K562 (cell line): ENCODE results near the gene ARAP1. TPM values are rescaled to one million over a fixed set of nuclear protein-coding genes. Genes with fewer than 3 reads are reported as not detected.

Experiments used
- ADNP ChIP-seq: fragments of 200-800 bp; sonication (Bioruptor generic); IDR thresholded peaks from 2 replicates; pipeline ENCODE4 v1.6.1; 2016; ENCODE audit warnings: missing genetic modification characterization, missing compliant biosample characterization
- ARHGAP35 ChIP-seq: fragments of 450-650 bp; IDR thresholded peaks from 2 replicates; pipeline ENCODE4 v1.6.1; 2018; ENCODE audit not compliant: partially characterized antibody
- BCOR ChIP-seq: fragments of 450-650 bp; IDR thresholded peaks from 2 replicates; pipeline ENCODE4 v1.6.1; 2016
- BRD9 ChIP-seq: fragments of 450-650 bp; IDR thresholded peaks from 2 replicates; pipeline ENCODE4 v1.6.1; 2018; ENCODE audit warnings: low read depth; ENCODE audit not compliant: partially characterized antibody
- BRF1 ChIP-seq: IDR thresholded peaks from 3 replicates; pipeline ENCODE4 v1.6.1; 2011; ENCODE audit warnings: borderline replicate concordance, mild to moderate bottlenecking; ENCODE audit not compliant: insufficient read length; ENCODE audit errors: extremely low read depth
- CBFA2T3 ChIP-seq: fragments of 450-650 bp; IDR thresholded peaks from 2 replicates; pipeline ENCODE4 v1.6.1; 2017
- CC2D1A ChIP-seq: fragments of 450-650 bp; IDR thresholded peaks from 2 replicates; pipeline ENCODE4 v1.6.1; 2017; ENCODE audit warnings: mild to moderate bottlenecking
- HDAC2 ChIP-seq: fragments of 450-650 bp; IDR thresholded peaks from 2 replicates; pipeline ENCODE4 v1.6.1; 2016; ENCODE audit warnings: mild to moderate bottlenecking
- KAT7 ChIP-seq: sonication (generic); formaldehyde crosslinking; IDR thresholded peaks from 2 replicates; pipeline ENCODE4 v1.8.0; 2022; ENCODE audit warnings: missing genetic modification reagents, mild to moderate bottlenecking, borderline replicate concordance
- KDM1A ChIP-seq, 2 experiments: fragments of 450-650 bp; IDR thresholded peaks; 2 replicates each; pipeline ENCODE4 v1.6.1; 2016; ENCODE audit warnings: mild to moderate bottlenecking in 2 of 2
- NCOA4 ChIP-seq: fragments of 450-650 bp; IDR thresholded peaks from 2 replicates; pipeline ENCODE4 v1.6.1; 2018; ENCODE audit warnings: mild to moderate bottlenecking; ENCODE audit not compliant: partially characterized antibody
- PRMT5 ChIP-seq: sonication (generic); formaldehyde crosslinking; IDR thresholded peaks from 2 replicates; pipeline ENCODE4 v1.5.0; 2020; ENCODE audit warnings: missing genetic modification reagents
- RBM17 ChIP-seq: fragments of 200-400 bp; formaldehyde crosslinking; IDR thresholded peaks from 2 replicates; pipeline ENCODE4 v1.6.1; 2017; ENCODE audit warnings: low read depth, mild to moderate bottlenecking, low read length, borderline replicate concordance
- RBM25 ChIP-seq: fragments of 200-400 bp; formaldehyde crosslinking; IDR thresholded peaks from 2 replicates; pipeline ENCODE4 v1.6.1; 2018; ENCODE audit warnings: low read length, low read depth, moderate library complexity; ENCODE audit not compliant: severe bottlenecking
- SETDB1 ChIP-seq: IDR thresholded peaks from one replicate; pipeline ENCODE4 v1.6.1; 2012; ENCODE audit warnings: low read length, control low read depth, inconsistent platforms
- SMAD1 ChIP-seq: fragments of 150-350 bp; IDR thresholded peaks from 2 replicates; pipeline ENCODE4 v1.6.1; 2014; ENCODE audit warnings: low read length, low read depth; ENCODE audit not compliant: partially characterized antibody
- SMARCA5 ChIP-seq: fragments of 450-650 bp; IDR thresholded peaks from 2 replicates; pipeline ENCODE4 v1.6.1; 2016
- SMARCB1 ChIP-seq: IDR thresholded peaks from 2 replicates; pipeline ENCODE4 v1.6.1; 2011; ENCODE audit warnings: improper control_type of control experiment, low read depth; ENCODE audit not compliant: insufficient read length
- YBX1 ChIP-seq: fragments of 450-650 bp; IDR thresholded peaks from 2 replicates; pipeline ENCODE4 v1.7.1; 2016; ENCODE audit warnings: mild to moderate bottlenecking
- ZNF217 ChIP-seq: sonication (generic); formaldehyde crosslinking; IDR thresholded peaks from 2 replicates; pipeline ENCODE4 v1.8.0; 2022; ENCODE audit warnings: mild to moderate bottlenecking, missing genetic modification reagents
- ZNF354B ChIP-seq: fragments of 250-450 bp; sonication (Bioruptor Pico); IDR thresholded peaks from 2 replicates; pipeline ENCODE4 v1.4.0; 2020
- ZNF436 ChIP-seq: fragments of 250-450, 450-650 bp; sonication (Bioruptor Pico); formaldehyde crosslinking; IDR thresholded peaks from 2 replicates; pipeline ENCODE4 v1.7.0; 2020; ENCODE audit warnings: mild to moderate bottlenecking
- ZNF584 ChIP-seq: fragments of 200-800 bp; sonication (Bioruptor generic); IDR thresholded peaks from 2 replicates; pipeline ENCODE4 v1.6.1; 2016; ENCODE audit warnings: low read depth, mild to moderate bottlenecking, missing genetic modification characterization, missing compliant biosample characterization
- polyA plus RNA-seq, 8 experiments: library from polyadenylated mRNA; depleted of rRNA in 4 of 8; stranded (reverse) in 5 of 8; unstranded in 3 of 8; fragments of >200 nt; fragmentation: Nextera tagmentation in 2 of 8; fragmentation: Illumina TruSeq in 1 of 8; extraction: Ambion mirVana in 2 of 8; extraction: Trizol in 1 of 8; gene quantifications; 2 replicates each; pipeline versions ENCODE4 v1.2.1 to v1.2.3, GENCODE V29; 2011 to 2014; ENCODE audit warnings: inconsistent platforms in 1 of 8, missing spikeins in 1 of 8
- total RNA-seq, 7 experiments: library from RNA; depleted of rRNA in 6 of 7; stranded (reverse); fragments of >200 nt in 6 of 7; fragmentation: Illumina TruSeq in 2 of 7; extraction: Trizol in 2 of 7; gene quantifications; 2 replicates each; pipeline versions ENCODE4 v1.2.1 to v1.2.3, GENCODE V29; 2011 to 2021; ENCODE audit warnings: low replicate concordance in 1 of 7
- TF ChIP-seq, protein P1 (sequence below): fragments of 200-800 bp; sonication (Bioruptor generic); IDR thresholded peaks from 2 replicates; pipeline ENCODE4 v1.6.1; 2017; ENCODE audit warnings: missing genetic modification characterization, missing compliant biosample characterization
- TF ChIP-seq, protein P2 (sequence below): fragments of 450-650 bp; IDR thresholded peaks from 2 replicates; pipeline ENCODE4 v1.6.1; 2016

ARAP1 gene
- total and polyA plus RNA-seq, 9 of the 15 experiments (the other 6 are each of a cell fraction or from before 2014, with no cell fraction given): 0.23 to 67.0 (median 24.6) TPM

DNA sequence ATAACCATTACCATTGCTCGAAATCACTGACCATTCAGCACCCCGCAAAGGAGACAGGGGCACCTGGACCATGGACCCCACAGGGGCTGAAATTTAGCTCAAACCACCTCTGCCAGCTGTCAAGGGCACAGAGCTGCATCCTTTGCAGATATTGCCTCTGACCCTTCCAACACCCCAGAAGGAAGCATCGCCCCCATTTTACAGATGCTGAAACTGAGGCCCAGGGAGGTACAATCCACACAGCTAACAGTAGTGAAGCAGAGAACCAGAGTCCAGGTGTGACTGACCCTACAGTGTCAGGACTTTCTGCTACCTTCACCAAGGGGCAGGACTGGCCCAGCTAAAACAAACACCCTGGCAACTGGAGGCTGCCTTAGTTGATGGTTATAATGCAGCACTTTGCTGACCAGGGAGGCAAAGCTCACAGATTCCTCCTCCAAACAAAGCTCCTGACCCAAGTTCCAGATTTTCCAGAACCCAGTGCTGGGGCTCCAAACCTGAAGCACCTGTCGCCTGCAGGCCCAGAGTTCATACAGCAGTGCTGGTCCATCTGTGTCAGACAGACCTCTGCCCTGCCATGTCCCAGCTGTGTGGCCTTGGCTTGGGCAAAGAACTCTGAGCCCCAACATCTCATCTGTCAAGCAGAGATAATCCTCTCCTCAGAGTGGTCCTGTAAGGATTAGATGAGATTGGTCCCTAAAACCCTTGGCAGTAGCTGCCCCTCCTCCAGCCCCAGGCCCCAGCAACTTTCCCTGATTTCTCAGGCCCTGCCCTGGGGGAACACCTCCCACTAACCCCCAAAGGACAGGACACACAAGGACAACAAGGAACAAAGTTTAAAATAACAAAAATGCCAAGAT lies 15.2 kb upstream of the ARAP1 start (continued):
- TF ChIP-seq SMARCA5: peak; percentile 75; the same call in 1 of the 2 replicates
- peak; percentile 88 for TF ChIP-seq BCOR
- TF ChIP-seq CC2D1A: no peak
- TF ChIP-seq, protein P1, sequence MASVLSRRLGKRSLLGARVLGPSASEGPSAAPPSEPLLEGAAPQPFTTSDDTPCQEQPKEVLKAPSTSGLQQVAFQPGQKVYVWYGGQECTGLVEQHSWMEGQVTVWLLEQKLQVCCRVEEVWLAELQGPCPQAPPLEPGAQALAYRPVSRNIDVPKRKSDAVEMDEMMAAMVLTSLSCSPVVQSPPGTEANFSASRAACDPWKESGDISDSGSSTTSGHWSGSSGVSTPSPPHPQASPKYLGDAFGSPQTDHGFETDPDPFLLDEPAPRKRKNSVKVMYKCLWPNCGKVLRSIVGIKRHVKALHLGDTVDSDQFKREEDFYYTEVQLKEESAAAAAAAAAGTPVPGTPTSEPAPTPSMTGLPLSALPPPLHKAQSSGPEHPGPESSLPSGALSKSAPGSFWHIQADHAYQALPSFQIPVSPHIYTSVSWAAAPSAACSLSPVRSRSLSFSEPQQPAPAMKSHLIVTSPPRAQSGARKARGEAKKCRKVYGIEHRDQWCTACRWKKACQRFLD (CRISPR knock-in tag): no peak
- no peak for TF ChIP-seq ZNF217 (CRISPR knock-in tag)
- TF ChIP-seq BRD9: no peak
- TF ChIP-seq RBM25: peak; percentile 92
- TF ChIP-seq ZNF354B: no peak
- TF ChIP-seq, protein P2, sequence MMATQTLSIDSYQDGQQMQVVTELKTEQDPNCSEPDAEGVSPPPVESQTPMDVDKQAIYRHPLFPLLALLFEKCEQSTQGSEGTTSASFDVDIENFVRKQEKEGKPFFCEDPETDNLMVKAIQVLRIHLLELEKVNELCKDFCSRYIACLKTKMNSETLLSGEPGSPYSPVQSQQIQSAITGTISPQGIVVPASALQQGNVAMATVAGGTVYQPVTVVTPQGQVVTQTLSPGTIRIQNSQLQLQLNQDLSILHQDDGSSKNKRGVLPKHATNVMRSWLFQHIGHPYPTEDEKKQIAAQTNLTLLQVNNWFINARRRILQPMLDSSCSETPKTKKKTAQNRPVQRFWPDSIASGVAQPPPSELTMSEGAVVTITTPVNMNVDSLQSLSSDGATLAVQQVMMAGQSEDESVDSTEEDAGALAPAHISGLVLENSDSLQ: no peak
- no peak for TF ChIP-seq ARHGAP35
- peak; percentile 63; the same call in 1 of the 2 replicates for TF ChIP-seq HDAC2
- no peak for TF ChIP-seq PRMT5 (CRISPR knock-in tag)
- no peak for TF ChIP-seq KAT7 (CRISPR knock-in tag)
- no peak for TF ChIP-seq SETDB1
- no peak for TF ChIP-seq NCOA4
- TF ChIP-seq SMAD1: no peak
- peak; percentile 19; the same call in 1 of the 2 replicates for TF ChIP-seq CBFA2T3
- TF ChIP-seq SMARCB1: no peak
- no peak for TF ChIP-seq BRF1
- TF ChIP-seq KDM1A (IDR thresholded peaks at IDR 0.05): peak; percentile 61 to 73; a peak in 3 of 4 replicates
- TF ChIP-seq YBX1: no peak
- TF ChIP-seq ZNF584: no peak
- TF ChIP-seq ZNF436 (CRISPR knock-in tag): no peak
- TF ChIP-seq ADNP: peak; percentile 61; the same call in 1 of the 2 replicates
- TF ChIP-seq RBM17: no peak
